CD14-positive monocyte (primary cell): ENCODE data around the gene ATXN7L1. TPM values are rescaled to one million over a fixed set of nuclear protein-coding genes. Genes with fewer than 3 reads are reported as not detected.

ENCODE experiments used
- DNase-seq, 3 donors: peaks; one replicate each; pipeline ENCODE4 v3.0.0-alpha.2; 2011 to 2022
- H2AFZ ChIP-seq: 2 replicates; pipeline ENCODE4 v1.6.0; 2012; ENCODE audit warnings: mild to moderate bottlenecking, low read depth, low read length, inconsistent platforms; ENCODE audit not compliant: insufficient read depth, poor library complexity, severe bottlenecking
- H3K27ac ChIP-seq, 2 donors: 1 replicate in 1 of 2; 2 replicates in 1 of 2; pipeline ENCODE4 v1.5.1; 2012 to 2013; ENCODE audit warnings: low read length in 2 of 2, control low read depth in 1 of 2, inconsistent platforms in 1 of 2, low read depth in 1 of 2, mild to moderate bottlenecking in 1 of 2
- H3K27me3 ChIP-seq, 2 donors: one replicate each; pipeline versions ENCODE4 v1.6.0 to v1.6.1; 2011 to 2013; ENCODE audit warnings: low read length in 2 of 2; ENCODE audit not compliant: control insufficient read depth in 2 of 2, insufficient read depth in 2 of 2
- H3K36me3 ChIP-seq, 2 donors: replicated peaks in 1 of 2; 1 replicate in 1 of 2; 2 replicates in 1 of 2; pipeline versions ENCODE4 v1.5.1 to v1.6.1; 2012 to 2013; ENCODE audit warnings: low read length in 2 of 2, control low read depth in 1 of 2, inconsistent platforms in 1 of 2, mild to moderate bottlenecking in 1 of 2; ENCODE audit not compliant: insufficient read depth in 2 of 2, control insufficient read depth in 1 of 2
- H3K4me1 ChIP-seq, 2 donors: 1 replicate in 1 of 2; 2 replicates in 1 of 2; pipeline versions ENCODE4 v1.5.1 to v1.6.1; 2012 to 2013; ENCODE audit warnings: low read length in 2 of 2, control low read depth in 1 of 2, inconsistent platforms in 1 of 2, mild to moderate bottlenecking in 1 of 2, moderate library complexity in 1 of 2; ENCODE audit not compliant: insufficient read depth in 2 of 2, control insufficient read depth in 1 of 2
- H3K4me2 ChIP-seq: replicated peaks from 2 replicates; pipeline ENCODE3; 2012; ENCODE audit warnings: low read length, moderate library complexity, mild to moderate bottlenecking; ENCODE audit not compliant: poor library complexity, severe bottlenecking; ENCODE audit errors: extremely low read depth
- H3K4me3 ChIP-seq, 3 experiments: fragments of 200-600 bp in 1 of 3; sonication (generic) in 1 of 3; replicated peaks in 1 of 3; 1 replicate in 2 of 3; 2 replicates in 1 of 3; pipeline ENCODE4 v1.5.1; 2011 to 2013; ENCODE audit warnings: low read length in 3 of 3, mild to moderate bottlenecking in 3 of 3, control low read depth in 2 of 3, low read depth in 2 of 3, inconsistent platforms in 1 of 3, moderate library complexity in 1 of 3
- H3K79me2 ChIP-seq: 2 replicates; pipeline ENCODE4 v1.6.0; 2012; ENCODE audit warnings: mild to moderate bottlenecking, control low read depth, inconsistent platforms, low read length, moderate library complexity; ENCODE audit not compliant: insufficient read depth
- H3K9ac ChIP-seq: 2 replicates; pipeline ENCODE4 v1.6.0; 2017; ENCODE audit warnings: low read length, mild to moderate bottlenecking; ENCODE audit not compliant: insufficient read depth, poor library complexity, severe bottlenecking
- H3K9me3 ChIP-seq, 2 donors: replicated peaks in 1 of 2; 1 replicate in 1 of 2; 2 replicates in 1 of 2; pipeline versions ENCODE4 v1.5.1 to v1.6.1; 2012 to 2013; ENCODE audit warnings: low read length in 2 of 2, control low read depth in 1 of 2; ENCODE audit not compliant: control insufficient read depth in 1 of 2, insufficient read depth in 1 of 2
- H4K20me1 ChIP-seq: 2 replicates; pipeline ENCODE4 v1.6.0; 2012; ENCODE audit warnings: mild to moderate bottlenecking, low read length, control low read depth, moderate library complexity; ENCODE audit not compliant: insufficient read depth
- H3K27ac Mint-ChIP-seq, 7 donors: one replicate each; pipeline ENCODE4 v1.8.0; 2020; ENCODE audit warnings: mild to moderate bottlenecking in 7 of 7, mixed read lengths in 7 of 7, moderate library complexity in 6 of 7, inconsistent platforms in 2 of 7
- H3K27me3 Mint-ChIP-seq, 3 donors: one replicate each; pipeline ENCODE4 v1.8.0; 2021 to 2022; ENCODE audit warnings: low read depth in 3 of 3, mild to moderate bottlenecking in 3 of 3, mixed read lengths in 3 of 3, moderate library complexity in 3 of 3, inconsistent platforms in 1 of 3
- H3K36me3 Mint-ChIP-seq, 2 donors: one replicate each; pipeline ENCODE4 v1.8.0; 2020; ENCODE audit warnings: mixed read lengths in 2 of 2, inconsistent platforms in 1 of 2, mild to moderate bottlenecking in 1 of 2
- H3K4me1 Mint-ChIP-seq: one replicate; pipeline ENCODE4 v1.8.0; 2020; ENCODE audit warnings: mild to moderate bottlenecking, mixed read lengths
- H3K4me3 Mint-ChIP-seq, 2 donors: one replicate each; pipeline ENCODE4 v1.8.0; 2020; ENCODE audit warnings: mild to moderate bottlenecking in 2 of 2, mixed read lengths in 2 of 2, moderate library complexity in 1 of 2
- H3K9me3 Mint-ChIP-seq, 7 donors: one replicate each; pipeline ENCODE4 v1.8.0; 2020 to 2022; ENCODE audit warnings: mixed read lengths in 7 of 7, mild to moderate bottlenecking in 6 of 7, moderate library complexity in 6 of 7, inconsistent platforms in 2 of 7
- WGBS: methylation state at CpG from one replicate; pipeline ENCODE4 v1.1.5; 2013; ENCODE audit warnings: missing lambda C conversion rate; ENCODE audit not compliant: insufficient coverage; 5-methylcytosine and 5-hydroxymethylcytosine counted together
- intact Hi-C, 2 donors: fragments of 100-400 bp; cut with micrococcal nuclease; formaldehyde crosslinking; loops; one replicate each; pipeline versions ENCODE4 v1.15.0 to v1.15.1; 2023
- polyA plus RNA-seq, 3 donors: library from polyadenylated mRNA; depleted of rRNA in 1 of 3; unstranded in 2 of 3; stranded (reverse) in 1 of 3; fragments of 300-500 nt in 2 of 3; fragments of >200 nt in 1 of 3; fragmentation: Illumina TruSeq in 2 of 3; gene quantifications; 1 replicate in 2 of 3; 2 replicates in 1 of 3; pipeline ENCODE4 v1.2.3, GENCODE V29; 2012 to 2021
- TF ChIP-seq, protein P1 (sequence below): fragments of 200-600 bp; IDR thresholded peaks from one replicate; pipeline ENCODE4 v1.8.0; 2022; ENCODE audit warnings: antibody characterized with exemption, mild to moderate bottlenecking

ATXN7L1 gene
- polyA plus RNA-seq, 3 donors = 4.5 to 12.2 (median 11.2) TPM

GRCh38 chr7:105820363-105821066, 55.9 kb downstream of the ATXN7L1 start:
- peak overlapping the region in 1 of 7 donors; percentile 62 for H3K27ac Mint-ChIP-seq
- WGBS = 94% methylated on average over 2 of the region's 5 CpGs

GRCh38 chr7:105819559-105819958, 56.8 kb downstream of the ATXN7L1 start:
- Histone ChIP-seq H3K9ac (no peak overlapping the region), H3K27me3 (no peaks in the 10 kb centered on the region), H3K4me1 (peaks cover 25 to 28% of the 10 kb centered on the region in 2 donors), H3K79me2 (no peaks in the 10 kb centered on the region), H3K27ac (no peak overlapping the region), H3K4me2 (no peak overlapping the region), H3K4me3 (no peak overlapping the region), H3K36me3 (no peaks in the 10 kb centered on the region), H2AFZ (no peak overlapping the region), H3K9me3 (no peaks in the 10 kb centered on the region), H4K20me1 (no peaks in the 10 kb centered on the region)
- 97% methylated on average over 16 of the region's 18 CpGs for WGBS
- peaks cover 29% of the 10 kb centered on the region for H3K4me1 Mint-ChIP-seq
- peak overlapping the region in 1 of 7 donors; percentile 17 for H3K27ac Mint-ChIP-seq
- intact Hi-C loops = no loop called here
- H3K36me3 Mint-ChIP-seq = peaks cover 16 to 23% of the 10 kb centered on the region in 2 donors
- H3K4me3 Mint-ChIP-seq = no peak overlapping the region
- H3K27me3 Mint-ChIP-seq = peaks cover 0 to 2% (median 0%) of the 10 kb centered on the region in 3 donors
- DNase-seq = no peak
- H3K9me3 Mint-ChIP-seq = peaks cover 0 to 3% (median 0%) of the 10 kb centered on the region in 7 donors
- TF ChIP-seq, protein P1, sequence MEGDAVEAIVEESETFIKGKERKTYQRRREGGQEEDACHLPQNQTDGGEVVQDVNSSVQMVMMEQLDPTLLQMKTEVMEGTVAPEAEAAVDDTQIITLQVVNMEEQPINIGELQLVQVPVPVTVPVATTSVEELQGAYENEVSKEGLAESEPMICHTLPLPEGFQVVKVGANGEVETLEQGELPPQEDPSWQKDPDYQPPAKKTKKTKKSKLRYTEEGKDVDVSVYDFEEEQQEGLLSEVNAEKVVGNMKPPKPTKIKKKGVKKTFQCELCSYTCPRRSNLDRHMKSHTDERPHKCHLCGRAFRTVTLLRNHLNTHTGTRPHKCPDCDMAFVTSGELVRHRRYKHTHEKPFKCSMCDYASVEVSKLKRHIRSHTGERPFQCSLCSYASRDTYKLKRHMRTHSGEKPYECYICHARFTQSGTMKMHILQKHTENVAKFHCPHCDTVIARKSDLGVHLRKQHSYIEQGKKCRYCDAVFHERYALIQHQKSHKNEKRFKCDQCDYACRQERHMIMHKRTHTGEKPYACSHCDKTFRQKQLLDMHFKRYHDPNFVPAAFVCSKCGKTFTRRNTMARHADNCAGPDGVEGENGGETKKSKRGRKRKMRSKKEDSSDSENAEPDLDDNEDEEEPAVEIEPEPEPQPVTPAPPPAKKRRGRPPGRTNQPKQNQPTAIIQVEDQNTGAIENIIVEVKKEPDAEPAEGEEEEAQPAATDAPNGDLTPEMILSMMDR = no peak

More at GRCh38 chr7:105820363-105821066, 55.9 kb downstream of the ATXN7L1 start:
- Histone ChIP-seq H3K4me1 (peaks cover 16 to 19% of the 10 kb centered on the region in 2 donors), H3K79me2 (no peaks in the 10 kb centered on the region), H3K9ac (no peak overlapping the region), H3K4me2 (no peak overlapping the region), H2AFZ (no peak overlapping the region), H3K27me3 (no peaks in the 10 kb centered on the region), H3K36me3 (no peaks in the 10 kb centered on the region), H3K27ac (no peak overlapping the region), H3K4me3 (no peak overlapping the region), H3K9me3 (no peaks in the 10 kb centered on the region), H4K20me1 (no peaks in the 10 kb centered on the region)
- Mint-ChIP-seq H3K36me3 (peaks cover 16 to 23% of the 10 kb centered on the region in 2 donors), H3K4me3 (no peak overlapping the region), H3K4me1 (peaks cover 25% of the 10 kb centered on the region), H3K27me3 (peaks cover 0 to 2% (median 0%) of the 10 kb centered on the region in 3 donors), H3K9me3 (peaks cover 0 to 3% (median 0%) of the 10 kb centered on the region in 7 donors)
- TF ChIP-seq, protein P1 = no peak
- no peak for DNase-seq
- intact Hi-C loops = no loop called here
